ENCODE data around the gene CCDC171. TPM values are rescaled to one million over a fixed set of nuclear protein-coding genes. Genes with fewer than 3 reads are reported as not detected.

Gene CCDC171
- total RNA-seq, 1 experiment from 2014 or later: 2.4 TPM

GRCh38 chr9:15693701-15694100 lies 140.9 kb downstream of the CCDC171 start:
- Histone ChIP-seq H3K9me3 (ENCODE audit: control insufficient read depth, low read depth, low read length) (no peaks in the 10 kb centered on the region), H2BK20ac (ENCODE audit: low read depth, low read length, poor library complexity, severe bottlenecking) (no peak overlapping the region), H2BK5ac (ENCODE audit: insufficient read length, low read length) (no peak overlapping the region), H2AK5ac (ENCODE audit: insufficient read length, low read length) (no peak overlapping the region), H3K4ac (ENCODE audit: low read depth, low read length) (no peak overlapping the region), H3K23ac (ENCODE audit: insufficient read length, low read depth, low read length) (no peak overlapping the region), H2BK120ac (ENCODE audit: low read depth, low read length, poor library complexity, severe bottlenecking) (no peak overlapping the region), H4K91ac (ENCODE audit: insufficient read length, low read depth, low read length) (no peak overlapping the region), H3K9ac (ENCODE audit: extremely low read depth, insufficient read length, low read length) (no peak overlapping the region), H2AFZ (ENCODE audit: low read length) (no peak overlapping the region), H3K56ac (ENCODE audit: insufficient read length, low read depth, low read length) (no peak overlapping the region), H3K79me1 (ENCODE audit: insufficient read depth, low read depth, low read length, poor library complexity, severe bottlenecking) (no peaks in the 10 kb centered on the region), H2BK12ac (ENCODE audit: insufficient read length, low read depth, low read length) (no peak overlapping the region), H3K79me2 (ENCODE audit: insufficient read depth, low read length) (no peaks in the 10 kb centered on the region), H3K4me2 (ENCODE audit: insufficient read depth, insufficient read length, low read length) (no peak overlapping the region), H3K4me1 (ENCODE audit: insufficient read depth, low read length) (no peaks in the 10 kb centered on the region), H2BK15ac (ENCODE audit: low read depth, low read length) (no peak overlapping the region), H4K5ac (ENCODE audit: insufficient read length, low read depth, low read length) (no peak overlapping the region), H3T11ph (ENCODE audit: low read length) (no peak overlapping the region), H3K27ac (ENCODE audit: insufficient read length, low read depth, low read length) (no peak overlapping the region), H3K27me3 (ENCODE audit: insufficient read depth, low read length) (no peaks in the 10 kb centered on the region), H4K8ac (replicated peaks; ENCODE audit: insufficient read length, low read depth, low read length) (no peak overlapping the region), H3K18ac (ENCODE audit: insufficient read length, low read depth, low read length) (no peak overlapping the region), H3K23me2 (ENCODE audit: insufficient read length, low read depth, low read length, poor library complexity, severe bottlenecking) (no peaks in the 10 kb centered on the region), H3K14ac (ENCODE audit: insufficient read depth, low read length) (no peak overlapping the region), H4K20me1 (ENCODE audit: control insufficient read depth, insufficient read depth, insufficient read length) (no peaks in the 10 kb centered on the region)
- DNase-seq: no peak
- H3K27me3 Mint-ChIP-seq (ENCODE audit: low read depth): no peaks in the 10 kb centered on the region
- H3K36me3 Mint-ChIP-seq (ENCODE audit: insufficient read depth in 1 of 3, low read depth in 3 of 3): peaks cover 0 to 3% (median under 1%) of the 10 kb centered on the region in 3 experiments; a peak in 2 of 7 replicates
- H3K4me1 Mint-ChIP-seq: no peaks in the 10 kb centered on the region; a peak in 1 of 4 replicates
- no peak overlapping the region for H3K27ac Mint-ChIP-seq
- H3K4me3 Mint-ChIP-seq: no peak overlapping the region
- peaks cover 0 to 2% of the 10 kb centered on the region in 2 experiments; a peak in 2 of 5 replicates for H3K9me3 Mint-ChIP-seq
- TF ChIP-seq CTCF (conservative IDR thresholded peaks at IDR 0.05): no peak

Measured in H9 (cell line).